Cardiac fibroblast (primary cell): ENCODE measurements around the gene POU3F3.

Experiments used
- DNase-seq, 2 donors: peaks; one replicate each; pipeline versions ENCODE4 v3.0.0 to v3.0.0-alpha.2; 2010; ENCODE audit warnings: low read depth in 2 of 2
- H3K4me3 ChIP-seq, 2 donors: replicated peaks in 1 of 2; 1 replicate in 1 of 2; 2 replicates in 1 of 2; pipeline ENCODE4 v1.5.1; 2011; ENCODE audit warnings: low read depth in 2 of 2, low read length in 2 of 2, mild to moderate bottlenecking in 2 of 2, moderate library complexity in 1 of 2
- TF ChIP-seq, protein P1 (sequence below): IDR thresholded peaks from one replicate; pipeline ENCODE4 v1.5.1; 2011; ENCODE audit warnings: low read depth, mild to moderate bottlenecking, low read length, inconsistent platforms

POU3F3 gene

DNA sequence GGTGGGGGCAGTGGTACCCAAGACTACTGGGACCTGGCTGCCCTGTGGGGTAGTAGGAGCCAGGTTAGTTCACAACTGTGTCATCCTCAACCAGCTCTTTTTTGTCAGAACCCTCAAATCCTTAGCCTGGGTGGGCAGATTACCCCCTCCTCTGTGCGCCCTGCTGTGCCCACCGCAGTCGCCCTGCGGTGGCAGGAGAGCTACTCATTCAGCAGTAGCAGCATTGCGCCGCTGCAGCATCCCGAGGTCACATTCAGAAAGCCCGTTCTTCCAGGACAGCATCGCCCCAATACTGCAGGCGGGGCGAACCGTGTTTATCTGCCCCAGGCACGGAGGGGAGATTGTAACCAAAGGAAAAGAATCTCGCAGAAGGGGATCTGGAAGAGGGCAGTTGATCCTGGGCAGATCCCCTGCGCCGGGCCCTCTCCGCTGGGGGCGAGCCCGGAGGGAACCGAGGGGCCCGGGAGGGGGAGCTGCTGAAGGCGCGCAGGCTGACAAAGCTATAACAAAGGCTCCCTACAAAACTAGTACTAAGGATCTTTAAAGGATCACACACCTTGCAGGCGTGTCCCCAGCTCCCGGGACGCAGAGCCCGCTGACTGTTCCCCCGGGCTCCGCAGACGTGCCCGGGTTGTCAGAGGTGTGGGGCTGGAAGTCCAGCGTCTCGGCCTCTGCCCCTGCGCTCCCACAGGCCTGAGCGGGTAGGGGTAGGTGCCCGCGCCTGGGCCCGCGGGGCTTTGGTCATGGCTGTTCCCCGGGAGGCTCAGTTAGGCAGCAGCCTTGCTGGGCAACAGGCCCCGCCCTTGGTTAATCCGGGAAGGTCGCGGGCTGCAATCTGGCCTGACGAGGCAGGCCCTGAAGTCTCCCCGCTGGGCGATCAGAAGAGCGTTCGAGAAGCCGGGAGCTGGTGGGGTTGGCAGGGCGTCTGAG, 13.2 kb downstream of the POU3F3 start:
- DNase-seq = no peak
- TF ChIP-seq, protein P1, sequence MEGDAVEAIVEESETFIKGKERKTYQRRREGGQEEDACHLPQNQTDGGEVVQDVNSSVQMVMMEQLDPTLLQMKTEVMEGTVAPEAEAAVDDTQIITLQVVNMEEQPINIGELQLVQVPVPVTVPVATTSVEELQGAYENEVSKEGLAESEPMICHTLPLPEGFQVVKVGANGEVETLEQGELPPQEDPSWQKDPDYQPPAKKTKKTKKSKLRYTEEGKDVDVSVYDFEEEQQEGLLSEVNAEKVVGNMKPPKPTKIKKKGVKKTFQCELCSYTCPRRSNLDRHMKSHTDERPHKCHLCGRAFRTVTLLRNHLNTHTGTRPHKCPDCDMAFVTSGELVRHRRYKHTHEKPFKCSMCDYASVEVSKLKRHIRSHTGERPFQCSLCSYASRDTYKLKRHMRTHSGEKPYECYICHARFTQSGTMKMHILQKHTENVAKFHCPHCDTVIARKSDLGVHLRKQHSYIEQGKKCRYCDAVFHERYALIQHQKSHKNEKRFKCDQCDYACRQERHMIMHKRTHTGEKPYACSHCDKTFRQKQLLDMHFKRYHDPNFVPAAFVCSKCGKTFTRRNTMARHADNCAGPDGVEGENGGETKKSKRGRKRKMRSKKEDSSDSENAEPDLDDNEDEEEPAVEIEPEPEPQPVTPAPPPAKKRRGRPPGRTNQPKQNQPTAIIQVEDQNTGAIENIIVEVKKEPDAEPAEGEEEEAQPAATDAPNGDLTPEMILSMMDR = no peak
- no peak overlapping the region for H3K4me3 ChIP-seq

GRCh38 chr2:104867813-104868504, 14.0 kb downstream of the POU3F3 start:
- TF ChIP-seq, protein P1 = no peak
- no peak overlapping the region for H3K4me3 ChIP-seq
- DNase-seq = no peak

- no peak for DNase-seq
- TF ChIP-seq, protein P1 = no peak
These were observed 14.6 kb downstream of the POU3F3 start for GRCh38 chr2:104868505-104868866.

GRCh38 chr2:104870100-104870975, 16.4 kb downstream of the POU3F3 start:
- TF ChIP-seq, protein P1 = no peak
- H3K4me3 ChIP-seq = no peak overlapping the region

More at GRCh38 chr2:104868505-104868866, 14.6 kb downstream of the POU3F3 start:
- H3K4me3 ChIP-seq = no peak overlapping the region

DNA sequence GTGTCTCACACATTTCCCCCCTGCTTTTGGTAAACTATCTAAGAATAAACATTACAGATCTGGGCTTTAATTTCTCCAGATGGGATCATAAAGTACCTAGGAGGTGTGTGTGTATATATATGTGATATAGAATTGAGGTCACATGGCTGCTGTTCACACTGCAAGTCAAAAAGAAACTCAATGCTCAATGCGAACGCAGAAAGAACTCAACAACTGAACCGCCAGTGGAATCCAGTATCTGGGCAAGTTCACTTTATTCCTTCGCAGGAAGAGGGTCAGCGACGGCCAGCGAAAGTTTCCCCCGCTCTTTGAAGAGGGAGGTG, 17.7 kb downstream of the POU3F3 start:
- DNase-seq = no peak
- TF ChIP-seq, protein P1 = no peak
- H3K4me3 ChIP-seq = no peak overlapping the region

More at GRCh38 chr2:104870100-104870975, 16.4 kb downstream of the POU3F3 start:
- DNase-seq = no peak
